Measurements from ENCODE around the gene SLC18A3.

DNA sequence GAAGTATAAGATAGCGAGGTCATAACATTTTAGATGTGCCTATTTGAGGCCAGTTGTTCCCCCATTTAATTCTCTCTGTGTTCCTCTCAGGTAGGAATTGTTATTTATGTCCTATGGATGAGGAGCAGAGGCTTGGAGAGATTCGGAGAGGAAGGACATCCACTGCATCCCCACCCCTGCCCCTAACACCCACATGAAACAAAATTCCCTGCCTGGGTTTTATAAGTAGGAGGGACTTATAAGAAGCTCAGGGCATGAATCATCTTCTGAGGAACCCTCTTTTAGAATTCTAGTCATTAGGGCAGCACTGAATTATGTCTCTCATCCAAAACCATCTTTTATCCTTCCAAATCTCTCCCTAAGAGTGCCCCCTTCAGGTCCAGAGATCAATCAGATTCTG lies 8.7 kb downstream of the SLC18A3 start:
- TF ChIP-seq CTCF (IDR thresholded peaks at IDR 0.05) (no peak), POLR2A (IDR thresholded peaks at IDR 0.05) (no peak), POLR2AphosphoS5 (IDR thresholded peaks at IDR 0.05) (no peak)

All from transverse colon (tissue), 4 donors.